Neutrophil (primary cell): ENCODE results near the gene HNRNPA0.
"Not testable (repeated sequence)": the region's sequence is repeated elsewhere in the genome, so short reads cannot be mapped to it uniquely, and the experiment has no call there.

ENCODE experiments used
- H3K27ac ChIP-seq: fragments of 200-600 bp; sonication (generic); 2 replicates; pipeline ENCODE4 v1.5.1; 2016; ENCODE audit warnings: mild to moderate bottlenecking, moderate library complexity
- H3K27me3 ChIP-seq: fragments of 200-600 bp; sonication (generic); 2 replicates; pipeline ENCODE4 v1.6.0; 2016; ENCODE audit warnings: mild to moderate bottlenecking
- H3K36me3 ChIP-seq: fragments of 200-600 bp; sonication (generic); 2 replicates; pipeline ENCODE4 v1.5.1; 2017
- H3K4me1 ChIP-seq, 2 experiments: fragments of 200-600 bp in 1 of 2; sonication (generic) in 1 of 2; 1 replicate in 1 of 2; 2 replicates in 1 of 2; pipeline versions ENCODE4 v1.5.1 to v1.6.1; 2013 to 2016; ENCODE audit warnings: low read depth in 1 of 2, low read length in 1 of 2, mild to moderate bottlenecking in 1 of 2, moderate library complexity in 1 of 2; ENCODE audit not compliant: control insufficient read depth in 1 of 2, insufficient read depth in 1 of 2
- H3K4me3 ChIP-seq, 2 experiments: fragments of 200-600 bp in 1 of 2; sonication (generic) in 1 of 2; 1 replicate in 1 of 2; 2 replicates in 1 of 2; pipeline ENCODE4 v1.5.1; 2013 to 2016; ENCODE audit warnings: low read depth in 1 of 2, low read length in 1 of 2, mild to moderate bottlenecking in 1 of 2, moderate library complexity in 1 of 2
- H3K9me3 ChIP-seq: fragments of 200-600 bp; sonication (generic); 2 replicates; pipeline ENCODE4 v1.5.1; 2016
- CTCF ChIP-seq: fragments of 200-600 bp; sonication (generic); IDR thresholded peaks from 2 replicates; pipeline ENCODE4 v1.5.1; 2016; ENCODE audit warnings: antibody characterized with exemption

The HNRNPA0 gene

GRCh38 chr5:137778772-137779564 is 24.8 kb upstream of the HNRNPA0 start:
- H3K4me3 ChIP-seq, result no peak overlapping the region
- peak; percentile 20 for TF ChIP-seq CTCF
- no peaks in the 10 kb centered on the region for H3K9me3 ChIP-seq
- no peaks in the 10 kb centered on the region for H3K27me3 ChIP-seq
- H3K36me3 ChIP-seq, result no peaks in the 10 kb centered on the region
- no peaks in the 10 kb centered on the region for H3K4me1 ChIP-seq
- no peak overlapping the region for H3K27ac ChIP-seq

GRCh38 chr5:137767937-137768336 is 13.8 kb upstream of the HNRNPA0 start:
- H3K4me1 ChIP-seq, H3K9me3 ChIP-seq: not testable (repeated sequence)

DNA sequence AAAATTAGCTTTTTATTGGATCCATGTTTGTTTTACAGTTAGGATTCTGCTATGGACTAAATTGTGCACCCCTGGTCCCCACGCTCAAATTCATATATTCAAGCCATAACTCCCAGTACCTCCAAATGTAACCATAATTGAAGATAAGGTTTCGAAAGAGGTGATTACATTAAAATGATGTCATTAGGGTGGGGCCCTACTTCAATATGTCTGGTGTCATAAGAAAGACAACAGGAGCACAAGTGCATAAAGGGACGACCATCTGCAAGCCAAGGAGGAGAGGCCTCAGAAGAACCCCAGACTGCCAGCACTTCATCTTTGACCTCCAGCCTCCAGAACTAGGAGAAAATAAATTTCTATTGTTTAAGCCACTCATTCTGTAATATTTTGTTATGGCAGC is 7.4 kb upstream of the HNRNPA0 start:
- H3K36me3 ChIP-seq, result no peaks in the 10 kb centered on the region
- TF ChIP-seq CTCF, result no peak
- no peaks in the 10 kb centered on the region for H3K9me3 ChIP-seq
- H3K27ac ChIP-seq, result no peak overlapping the region
- no peaks in the 10 kb centered on the region for H3K27me3 ChIP-seq
- H3K4me3 ChIP-seq, result no peak overlapping the region
- H3K4me1 ChIP-seq, result no peaks in the 10 kb centered on the region

More at GRCh38 chr5:137767937-137768336, 13.8 kb upstream of the HNRNPA0 start:
- not testable (repeated sequence) for H3K27me3 ChIP-seq, H3K27ac ChIP-seq, H3K36me3 ChIP-seq, H3K4me3 ChIP-seq

DNA sequence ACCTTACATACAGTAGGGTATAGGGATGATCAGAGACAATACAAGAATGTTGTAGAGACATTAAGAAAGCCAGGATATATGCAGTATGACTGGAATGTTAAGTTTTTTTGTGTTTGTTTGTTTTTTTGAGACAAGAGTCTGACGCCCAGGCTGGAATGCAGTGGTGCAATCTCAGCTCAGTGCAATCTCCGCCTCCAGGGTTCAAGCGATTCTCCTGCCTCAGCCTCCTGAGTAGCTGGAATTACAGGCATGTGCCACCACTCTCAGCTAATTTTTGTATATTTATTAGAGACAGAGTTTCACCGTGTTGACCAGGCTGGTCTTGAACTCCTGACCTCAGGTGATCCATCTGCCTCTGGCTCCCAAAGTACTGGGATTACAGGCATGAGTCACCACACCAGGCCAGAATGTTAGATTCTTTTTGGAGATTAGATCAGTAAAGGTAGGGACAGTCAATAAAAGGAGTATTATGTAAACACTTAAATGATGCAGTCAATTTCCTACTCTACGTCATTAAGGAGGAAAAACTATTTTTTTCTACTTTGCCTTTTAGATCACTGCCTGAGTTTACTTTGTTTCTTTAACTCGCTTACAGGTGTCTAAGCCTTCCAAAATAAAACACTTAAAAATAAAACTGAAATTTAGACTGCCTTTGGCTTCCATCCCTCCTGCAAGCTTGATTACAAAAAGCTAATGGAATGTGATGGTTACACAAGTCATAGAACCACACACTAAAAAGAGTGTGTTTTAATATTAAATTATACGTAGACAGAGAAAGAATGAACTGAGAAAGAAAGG is 6.8 kb upstream of the HNRNPA0 start:
- H3K4me3 ChIP-seq, result no peak overlapping the region
- H3K27ac ChIP-seq, result no peak overlapping the region
- no peaks in the 10 kb centered on the region for H3K27me3 ChIP-seq
- no peaks in the 10 kb centered on the region for H3K36me3 ChIP-seq
- TF ChIP-seq CTCF, result no peak
- H3K9me3 ChIP-seq, result no peaks in the 10 kb centered on the region
- no peaks in the 10 kb centered on the region for H3K4me1 ChIP-seq

- Histone ChIP-seq H3K27me3 (no peaks in the 10 kb centered on the region), H3K36me3 (no peaks in the 10 kb centered on the region), H3K27ac (no peak overlapping the region), H3K4me1 (peaks cover 2 to 3% of the 10 kb centered on the region in 2 experiments), H3K4me3 (no peak overlapping the region), H3K9me3 (no peaks in the 10 kb centered on the region)
- TF ChIP-seq CTCF, result no peak
Observed at GRCh38 chr5:137760294-137760693, 6.1 kb upstream of the HNRNPA0 start.
